Neuron (in vitro differentiated cells): ENCODE data around the gene TRPM5.

Experiments
- H2AFZ ChIP-seq: one replicate; pipeline ENCODE4 v1.6.1; 2013; ENCODE audit warnings: low read depth, mild to moderate bottlenecking, inconsistent platforms, low read length, moderate library complexity
- H3K27me3 ChIP-seq: one replicate; pipeline ENCODE4 v1.6.1; 2013; ENCODE audit warnings: low read length; ENCODE audit not compliant: insufficient read depth
- H3K36me3 ChIP-seq: one replicate; pipeline ENCODE4 v1.6.1; 2013; ENCODE audit warnings: low read length; ENCODE audit not compliant: insufficient read depth
- H3K4me1 ChIP-seq: one replicate; pipeline ENCODE4 v1.6.1; 2013; ENCODE audit warnings: low read length; ENCODE audit not compliant: insufficient read depth
- H3K4me3 ChIP-seq: 2 replicates; pipeline ENCODE4 v1.5.1; 2013; ENCODE audit warnings: mild to moderate bottlenecking, low read length, moderate library complexity
- H3K9me3 ChIP-seq: one replicate; pipeline ENCODE4 v1.6.1; 2013; ENCODE audit warnings: low read length

Gene TRPM5

DNA sequence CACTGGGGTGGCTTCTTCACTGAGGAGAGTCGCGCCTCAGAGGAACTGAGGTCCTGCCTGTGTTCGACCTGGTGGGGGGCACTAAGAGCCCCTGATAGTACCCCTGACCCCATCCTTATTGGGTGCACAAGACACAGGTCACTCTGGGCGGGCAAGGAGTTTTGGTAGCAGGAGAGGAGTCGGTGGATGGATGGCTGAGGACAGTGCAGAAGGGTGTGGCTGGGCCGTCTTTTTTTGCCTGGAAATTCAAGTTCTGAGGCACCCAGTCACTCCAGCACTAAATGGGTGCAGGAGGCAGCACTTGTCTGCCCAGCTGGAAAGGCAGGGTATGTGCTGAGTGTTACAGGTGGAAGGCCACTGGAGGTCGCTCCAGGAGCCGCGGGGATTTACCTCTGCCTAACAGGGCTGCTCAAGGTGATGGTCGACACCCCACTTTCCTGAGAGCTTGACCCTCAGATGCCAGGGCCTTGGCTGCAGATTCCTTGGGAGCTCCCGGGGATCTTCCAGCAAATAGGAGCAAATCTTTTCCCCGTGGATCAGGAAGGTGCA lies 42.8 kb downstream of the TRPM5 start:
- Histone ChIP-seq H3K4me3 (peak overlapping the region; percentile 99), H3K27me3 (no peaks in the 10 kb centered on the region), H3K4me1 (peaks cover 17% of the 10 kb centered on the region), H3K36me3 (peaks cover 26% of the 10 kb centered on the region), H3K9me3 (no peaks in the 10 kb centered on the region), H2AFZ (no peak overlapping the region)

DNA sequence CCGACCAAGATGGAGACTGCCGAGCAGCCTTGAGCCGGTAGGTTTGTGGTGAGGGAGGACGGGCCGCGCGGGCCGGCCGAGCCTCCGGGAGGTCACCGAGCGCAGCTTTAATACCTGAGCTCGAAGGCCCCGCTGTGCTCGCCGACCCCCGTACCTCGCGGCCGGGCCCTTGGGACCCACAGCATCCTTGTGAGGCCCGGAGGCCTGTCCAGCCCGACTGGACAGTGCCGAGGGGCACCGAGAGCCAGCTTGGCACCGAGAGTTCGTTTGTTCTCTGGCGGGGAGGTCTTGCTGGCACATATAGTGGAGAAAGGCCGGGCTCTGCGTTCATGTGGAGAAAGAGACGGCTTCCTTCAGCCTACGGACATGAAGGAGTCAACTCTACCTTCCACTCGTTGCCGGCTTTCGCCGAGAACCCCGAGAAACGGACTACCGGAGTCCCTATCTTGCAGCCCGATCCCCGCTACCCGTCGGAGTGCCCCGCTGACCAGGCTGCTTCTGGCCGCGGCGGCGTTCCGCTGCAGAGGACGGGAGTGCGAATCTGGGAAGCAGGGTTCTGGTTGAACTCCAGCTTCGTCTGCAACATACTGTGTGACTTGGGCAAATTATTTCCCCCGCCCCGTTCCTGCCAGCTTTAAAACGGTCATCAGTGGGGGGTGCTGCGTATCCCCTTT lies 43.4 kb downstream of the TRPM5 start:
- peaks cover 30% of the 10 kb centered on the region for H3K36me3 ChIP-seq
- peaks cover 17% of the 10 kb centered on the region for H3K4me1 ChIP-seq
- no peaks in the 10 kb centered on the region for H3K27me3 ChIP-seq
- no peaks in the 10 kb centered on the region for H3K9me3 ChIP-seq
- H3K4me3 ChIP-seq, result peak overlapping the region; percentile 99
- H2AFZ ChIP-seq, result peak overlapping the region; percentile 58

DNA sequence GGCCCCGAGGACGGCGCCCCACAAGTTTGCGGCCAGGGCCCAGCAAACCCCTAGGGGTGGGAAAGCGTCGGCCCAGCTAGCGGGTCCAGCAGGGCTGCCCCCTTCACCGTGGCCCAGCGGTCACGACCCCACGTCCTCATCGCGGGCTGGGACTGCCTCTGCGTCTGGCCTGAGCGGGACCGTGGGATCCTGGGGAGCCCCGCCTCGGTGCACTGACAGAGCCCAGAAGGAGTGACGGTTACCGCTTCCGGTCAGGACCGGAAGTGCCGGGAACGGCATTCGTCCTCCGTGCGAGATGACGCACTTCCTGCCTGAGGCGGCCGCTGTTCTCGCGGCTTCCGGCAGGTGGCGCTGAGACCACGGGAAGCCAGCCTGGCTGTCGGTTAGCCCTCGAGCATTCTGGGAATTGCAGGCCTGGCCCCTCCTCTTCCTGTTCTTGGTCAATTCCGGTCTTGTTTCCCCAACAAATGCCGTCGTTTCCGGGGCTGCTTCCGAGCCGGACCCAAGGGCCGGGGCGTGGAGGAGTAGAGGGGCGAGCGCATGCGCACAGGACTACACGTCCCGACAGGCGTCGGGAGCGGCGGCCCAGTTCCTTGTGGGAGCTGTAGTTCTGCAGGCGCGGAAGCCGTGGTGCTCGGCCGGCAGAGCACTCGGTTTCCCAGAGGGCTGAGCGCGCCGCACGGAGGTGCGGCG lies 44.1 kb downstream of the TRPM5 start, which contains the start of gene TSSC4:
TSSC4 (plus strand) TSS at position 682 of the 693 bp plus-strand sequence. CDS start 1,884 bp downstream, outside the sequence.
- Histone ChIP-seq H3K4me3 (peak within 1 kb of the TSS; percentile 99), H2AFZ (peak within 1 kb of the TSS; percentile 58), H3K36me3 (peaks cover 36% of the 10 kb centered on the region), H3K9me3 (no peaks in the 10 kb centered on the region), H3K4me1 (peaks cover 17% of the 10 kb centered on the region), H3K27me3 (no peaks in the 10 kb centered on the region)

DNA sequence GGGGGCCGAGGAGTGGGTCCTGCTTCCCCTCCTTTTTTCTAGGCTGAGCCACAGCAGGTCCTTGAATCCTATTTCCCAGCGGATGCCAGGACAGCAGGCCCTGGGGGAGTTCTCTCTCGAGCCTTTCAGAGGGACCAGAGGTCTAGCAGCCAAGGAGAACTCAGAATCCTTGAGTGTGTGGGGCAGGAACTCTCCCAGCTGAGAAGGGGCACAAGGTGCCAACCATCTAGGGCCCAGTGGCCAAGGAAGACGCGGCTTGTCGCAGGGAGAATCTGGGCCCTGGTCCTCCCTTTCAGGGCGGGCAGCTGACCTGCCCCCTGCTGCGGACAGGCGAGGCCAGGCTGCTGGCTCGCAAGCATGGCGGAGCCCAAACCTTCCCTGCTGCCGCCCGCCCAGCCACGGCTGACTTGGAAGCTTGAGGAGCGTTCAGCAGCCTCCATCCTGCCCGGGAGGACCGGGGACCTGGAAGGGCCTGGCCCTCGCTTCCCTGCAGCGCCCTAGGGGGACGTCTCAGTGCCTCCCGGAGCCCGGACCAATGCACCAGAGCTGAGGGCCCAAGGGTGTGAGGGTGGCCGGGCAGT lies 44.7 kb downstream of the TRPM5 start:
- no peaks in the 10 kb centered on the region for H3K27me3 ChIP-seq
- peaks cover 17% of the 10 kb centered on the region for H3K4me1 ChIP-seq
- peak overlapping the region; percentile 69 for H3K4me3 ChIP-seq
- no peak overlapping the region for H2AFZ ChIP-seq
- H3K9me3 ChIP-seq, result no peaks in the 10 kb centered on the region
- H3K36me3 ChIP-seq, result peaks cover 36% of the 10 kb centered on the region

DNA sequence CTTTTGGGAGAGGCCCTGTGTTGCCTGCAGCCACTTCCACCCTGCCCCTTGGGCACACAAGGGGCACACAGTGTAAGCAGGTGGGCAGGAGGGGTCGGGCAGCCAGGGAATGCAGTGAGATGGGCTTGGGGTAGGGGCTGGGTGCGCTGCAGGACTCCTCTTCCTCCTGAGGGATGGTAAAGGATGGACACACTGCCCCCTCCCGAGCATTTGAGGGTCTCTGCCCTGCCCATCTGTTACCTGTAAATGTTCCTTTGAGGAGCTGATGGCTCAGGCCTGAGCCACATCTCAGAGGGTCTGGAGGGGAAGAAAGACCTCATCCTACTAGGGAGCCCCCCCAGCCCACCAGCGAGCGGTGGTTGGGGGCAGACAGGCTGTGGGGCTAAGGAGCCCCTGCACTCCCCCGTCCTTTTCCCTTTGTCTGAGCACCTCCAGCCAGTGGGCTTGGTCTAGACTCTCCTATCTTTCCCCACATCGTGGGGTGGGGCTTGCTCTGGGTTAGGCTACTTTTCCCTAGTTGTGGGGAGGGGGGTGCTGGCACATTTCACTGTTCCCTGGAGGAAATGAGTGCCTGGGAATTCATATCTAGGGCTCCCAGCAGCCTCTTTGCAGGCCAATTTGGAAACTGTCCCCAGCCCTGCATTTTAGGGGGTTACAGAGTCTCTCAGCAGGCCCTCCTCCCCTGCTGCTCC lies 45.5 kb downstream of the TRPM5 start:
- no peaks in the 10 kb centered on the region for H3K9me3 ChIP-seq
- H3K4me3 ChIP-seq, result peak overlapping the region; percentile 69

DNA sequence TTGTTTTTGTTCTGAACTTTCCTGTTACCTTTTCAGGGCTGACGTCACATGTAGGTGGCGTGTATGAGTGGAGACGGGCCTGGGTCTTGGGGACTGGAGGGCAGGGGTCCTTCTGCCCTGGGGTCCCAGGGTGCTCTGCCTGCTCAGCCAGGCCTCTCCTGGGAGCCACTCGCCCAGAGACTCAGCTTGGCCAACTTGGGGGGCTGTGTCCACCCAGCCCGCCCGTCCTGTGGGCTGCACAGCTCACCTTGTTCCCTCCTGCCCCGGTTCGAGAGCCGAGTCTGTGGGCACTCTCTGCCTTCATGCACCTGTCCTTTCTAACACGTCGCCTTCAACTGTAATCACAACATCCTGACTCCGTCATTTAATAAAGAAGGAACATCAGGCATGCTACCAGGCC lies 47.3 kb downstream of the TRPM5 start:
- H2AFZ ChIP-seq, result no peak overlapping the region
- no peaks in the 10 kb centered on the region for H3K9me3 ChIP-seq

More for the DNA sequence above, 45.5 kb downstream of the TRPM5 start:
- Histone ChIP-seq H3K36me3 (peaks cover 36% of the 10 kb centered on the region), H3K4me1 (peaks cover 17% of the 10 kb centered on the region), H2AFZ (no peak overlapping the region), H3K27me3 (no peaks in the 10 kb centered on the region)

DNA sequence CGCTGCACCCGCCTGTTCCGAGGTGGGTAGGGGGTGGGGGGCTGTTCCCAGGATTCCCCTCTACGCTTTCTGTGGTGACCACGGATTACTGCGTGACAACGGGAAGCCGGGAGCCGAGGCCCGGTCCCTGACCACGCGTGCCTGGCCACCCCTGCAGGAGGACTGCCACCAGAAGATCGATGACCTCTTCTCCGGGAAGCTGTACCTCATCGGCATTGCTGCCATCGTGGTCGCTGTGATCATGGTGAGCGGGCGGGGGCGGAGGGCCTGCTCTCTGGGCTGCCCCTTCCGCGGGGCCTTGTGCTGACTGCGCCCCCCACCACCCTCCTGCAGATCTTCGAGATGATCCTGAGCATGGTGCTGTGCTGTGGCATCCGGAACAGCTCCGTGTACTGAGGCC lies 47.8 kb downstream of the TRPM5 start:
- H2AFZ ChIP-seq, result no peak overlapping the region
- no peaks in the 10 kb centered on the region for H3K9me3 ChIP-seq
- peaks cover 12% of the 10 kb centered on the region for H3K4me1 ChIP-seq
- H3K27me3 ChIP-seq, result no peaks in the 10 kb centered on the region
- peaks cover 31% of the 10 kb centered on the region for H3K36me3 ChIP-seq
- H3K4me3 ChIP-seq, result no peak overlapping the region

More for the DNA sequence above, 47.3 kb downstream of the TRPM5 start:
- Histone ChIP-seq H3K36me3 (peaks cover 25% of the 10 kb centered on the region), H3K27me3 (no peaks in the 10 kb centered on the region), H3K4me1 (peaks cover 17% of the 10 kb centered on the region), H3K4me3 (no peak overlapping the region)

DNA sequence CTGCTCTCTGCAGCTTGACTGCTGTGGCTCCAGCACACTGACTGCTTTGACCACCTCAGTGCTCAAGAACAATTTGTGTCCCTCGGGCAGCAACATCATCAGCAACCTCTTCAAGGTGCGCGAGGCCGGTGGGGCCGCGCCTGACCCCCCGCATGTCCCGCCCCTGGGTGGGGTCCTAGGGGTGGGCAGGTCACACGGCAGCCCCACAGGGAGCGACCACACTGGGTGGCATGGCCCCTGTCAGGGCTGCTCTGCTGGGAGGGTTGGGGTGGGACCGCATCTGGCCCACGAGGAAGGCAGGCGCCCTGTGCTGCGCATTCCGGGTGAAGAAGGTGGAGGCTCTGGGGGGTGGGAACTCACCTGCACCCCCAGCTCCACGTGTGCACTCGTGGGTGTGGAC lies 48.5 kb downstream of the TRPM5 start:
- Histone ChIP-seq H3K4me1 (peaks cover 9% of the 10 kb centered on the region), H3K9me3 (no peaks in the 10 kb centered on the region), H3K36me3 (peaks cover 34% of the 10 kb centered on the region), H3K4me3 (no peak overlapping the region), H2AFZ (no peak overlapping the region), H3K27me3 (no peaks in the 10 kb centered on the region)

DNA sequence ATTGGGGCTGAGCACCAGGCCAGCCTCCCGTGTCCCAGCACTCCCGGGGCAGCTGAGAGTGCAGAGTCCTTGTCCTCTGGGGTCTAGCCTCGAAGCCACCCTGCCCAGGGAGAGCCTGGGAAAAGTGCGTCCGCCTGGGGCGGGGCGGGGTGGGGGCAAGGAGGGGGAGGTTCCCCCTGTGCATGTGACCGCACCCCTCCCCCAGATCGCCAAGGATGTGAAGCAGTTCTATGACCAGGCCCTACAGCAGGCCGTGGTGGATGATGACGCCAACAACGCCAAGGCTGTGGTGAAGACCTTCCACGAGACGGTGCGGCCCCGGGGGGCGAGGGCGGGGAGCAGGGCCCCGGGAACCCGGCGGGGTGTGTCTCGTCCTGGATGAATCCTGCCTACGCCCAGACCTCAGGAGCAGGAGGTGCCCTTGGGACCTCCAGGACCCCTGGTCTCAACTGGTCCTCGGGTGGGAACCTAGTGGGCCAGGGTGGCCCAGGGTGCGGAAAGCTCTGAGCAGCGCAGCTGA lies 49.0 kb downstream of the TRPM5 start:
- Histone ChIP-seq H2AFZ (no peak overlapping the region), H3K36me3 (peaks cover 34% of the 10 kb centered on the region), H3K4me1 (peaks cover 9% of the 10 kb centered on the region), H3K4me3 (no peak overlapping the region), H3K27me3 (no peaks in the 10 kb centered on the region), H3K9me3 (no peaks in the 10 kb centered on the region)

DNA sequence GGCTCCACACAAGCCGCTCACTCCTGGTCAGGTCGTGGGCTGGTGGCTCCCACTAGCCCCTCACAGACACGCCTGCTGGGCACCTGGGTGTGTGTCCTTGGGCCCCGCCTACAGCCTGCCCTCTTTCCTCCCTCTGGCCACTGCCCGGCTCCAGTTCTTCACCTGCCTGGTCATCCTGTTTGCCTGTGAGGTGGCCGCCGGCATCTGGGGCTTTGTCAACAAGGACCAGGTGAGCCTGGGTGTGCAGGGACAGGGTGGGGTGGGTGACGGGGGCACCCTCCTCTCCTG lies 49.6 kb downstream of the TRPM5 start:
- Histone ChIP-seq H3K9me3 (no peaks in the 10 kb centered on the region), H3K27me3 (no peaks in the 10 kb centered on the region), H2AFZ (no peak overlapping the region), H3K4me3 (no peak overlapping the region), H3K36me3 (peaks cover 34% of the 10 kb centered on the region), H3K4me1 (peaks cover 9% of the 10 kb centered on the region)
